HG03159 (cell line): ENCODE data around the gene OPHN1.
"Not testable (repeated sequence)": the region's sequence is repeated elsewhere in the genome, so short reads cannot be mapped to it uniquely, and the experiment has no call there.

Source experiments
- ATAC-seq: cut with Tn5 transposase; IDR thresholded peaks from one replicate; pipeline ENCODE4 v1.9.1; 2021; ENCODE audit warnings: mild to moderate bottlenecking, moderate library complexity; ENCODE audit not compliant: unreplicated experiment

Gene OPHN1

DNA sequence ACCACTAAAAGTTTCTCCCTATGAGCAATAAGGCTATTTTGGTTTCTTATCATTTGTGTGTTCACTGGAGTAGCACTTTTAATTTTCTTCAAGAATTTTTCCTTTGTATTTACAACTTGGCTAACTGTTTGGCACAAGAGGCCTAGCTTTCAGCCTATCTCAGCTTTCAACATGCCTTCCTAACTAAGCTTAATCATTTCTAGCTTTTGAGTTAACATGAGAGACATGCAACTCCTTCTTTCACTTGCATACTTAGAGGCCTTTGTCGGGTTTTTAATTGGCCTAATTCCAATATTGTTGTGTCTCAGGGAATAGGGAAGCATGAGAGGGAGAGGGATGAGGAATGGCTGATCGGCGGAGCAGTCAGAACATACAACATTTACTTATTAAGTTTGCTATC is 349.8 kb downstream of the OPHN1 start:
- no peak for ATAC-seq

DNA sequence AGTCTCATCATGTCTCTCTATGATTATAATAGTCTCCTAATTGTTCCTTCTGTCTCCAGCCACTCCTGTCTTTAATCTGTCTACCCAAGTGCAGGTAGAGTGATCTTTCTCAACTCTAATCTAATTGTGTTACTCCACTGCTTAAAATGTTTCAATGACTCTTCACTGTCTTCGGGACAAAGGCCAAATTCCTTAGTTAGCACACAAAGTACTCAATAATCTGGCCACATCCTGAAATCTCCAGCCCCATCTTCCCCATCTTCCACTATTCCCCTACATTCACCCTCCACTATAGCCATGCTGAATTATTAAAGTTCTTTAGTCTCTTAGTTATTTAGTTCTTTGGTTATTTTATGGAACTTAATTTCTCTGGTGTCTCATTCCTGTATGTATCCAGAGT is 353.3 kb downstream of the OPHN1 start:
- ATAC-seq: no peak

DNA sequence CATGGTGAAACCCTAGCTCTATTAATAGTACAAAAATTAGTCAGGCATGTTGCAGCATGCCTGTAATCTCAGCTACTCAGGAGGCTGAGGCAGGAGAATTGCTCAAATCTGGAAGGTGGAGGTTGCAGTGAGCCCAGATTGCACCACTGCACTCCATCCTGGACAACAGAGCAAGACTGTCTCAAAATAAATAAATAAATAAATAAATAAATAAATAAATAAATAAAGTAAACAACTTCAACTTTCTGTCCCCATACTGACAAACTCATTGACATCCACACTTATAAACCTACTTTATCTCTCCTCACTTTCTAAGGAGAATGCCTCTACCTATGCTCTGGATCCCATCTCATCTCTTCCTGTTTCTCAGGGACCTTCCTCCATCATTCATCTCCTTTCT is 354.5 kb downstream of the OPHN1 start:
- ATAC-seq: not testable (repeated sequence)

DNA sequence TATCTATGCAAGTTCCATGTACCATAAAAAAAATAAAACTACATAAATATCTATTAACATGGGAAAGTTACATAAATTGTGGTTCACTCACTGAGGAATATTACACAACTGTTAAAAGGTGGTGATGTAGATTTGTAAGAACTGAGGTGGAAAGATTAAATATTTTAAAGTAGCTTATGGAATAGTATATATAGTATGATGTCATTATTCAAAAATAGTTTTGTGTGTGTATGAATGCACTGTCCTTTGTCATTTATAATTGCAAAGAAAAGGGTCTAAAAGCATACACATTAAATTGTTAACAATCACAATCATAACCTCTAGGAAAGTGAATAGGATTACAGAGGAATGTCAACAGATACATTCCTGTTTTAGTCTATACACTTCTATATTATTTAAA is 355.9 kb downstream of the OPHN1 start:
- no peak for ATAC-seq

DNA sequence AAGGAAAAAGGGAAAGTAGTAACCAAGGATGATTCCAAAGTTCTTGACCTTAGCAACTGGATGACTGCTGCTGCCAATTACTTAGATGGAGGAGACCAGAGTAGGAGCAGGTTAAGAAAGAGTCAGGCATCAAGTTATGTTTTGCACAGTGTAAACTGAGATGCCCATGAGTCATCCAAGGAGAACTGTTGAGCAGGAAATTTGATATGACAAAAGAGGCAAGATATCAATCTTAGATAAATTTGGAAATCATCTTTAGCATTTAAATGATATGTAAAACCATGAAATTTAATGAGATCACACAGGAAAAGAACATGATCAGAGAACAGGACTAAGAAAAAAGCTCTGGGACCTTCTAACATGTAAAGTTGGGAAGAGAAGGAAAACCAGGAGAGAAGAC is 361.3 kb downstream of the OPHN1 start:
- ATAC-seq: no peak

DNA sequence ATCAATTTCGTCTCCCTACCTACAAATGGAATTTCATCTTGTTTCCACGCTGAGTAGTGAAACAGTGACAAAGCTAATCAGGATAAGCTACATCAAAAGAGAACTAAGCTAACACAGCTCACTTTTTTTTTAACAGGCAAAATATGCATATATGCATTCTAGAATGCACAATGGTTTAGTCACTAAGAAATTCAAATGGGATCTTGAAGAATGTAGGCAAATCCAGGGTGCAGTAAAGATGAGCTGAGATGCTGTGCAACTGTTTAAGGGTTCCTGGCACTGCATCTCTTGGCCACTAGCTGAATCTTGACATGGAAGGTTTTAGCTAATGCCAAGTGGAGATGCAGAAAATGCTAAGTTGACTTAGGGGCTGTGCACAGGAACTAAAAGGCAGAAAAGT is 363.2 kb downstream of the OPHN1 start:
- ATAC-seq: not testable (repeated sequence)

DNA sequence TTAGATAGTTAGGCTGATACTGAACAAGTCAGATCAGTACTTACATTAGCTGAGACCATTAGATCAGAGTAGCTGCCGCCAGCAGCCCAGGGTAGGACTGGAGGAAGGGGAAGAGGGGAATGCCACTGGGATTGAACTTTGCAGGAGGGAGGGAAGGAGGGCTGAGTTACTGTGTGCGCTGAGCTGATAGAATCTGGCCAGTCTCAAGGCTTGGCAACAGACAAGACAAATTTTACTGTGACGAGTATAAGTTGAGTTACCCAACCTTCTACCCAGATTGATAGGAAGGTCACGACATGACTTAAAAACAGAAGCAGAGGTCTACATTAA is 372.1 kb downstream of the OPHN1 start:
- no peak for ATAC-seq

DNA sequence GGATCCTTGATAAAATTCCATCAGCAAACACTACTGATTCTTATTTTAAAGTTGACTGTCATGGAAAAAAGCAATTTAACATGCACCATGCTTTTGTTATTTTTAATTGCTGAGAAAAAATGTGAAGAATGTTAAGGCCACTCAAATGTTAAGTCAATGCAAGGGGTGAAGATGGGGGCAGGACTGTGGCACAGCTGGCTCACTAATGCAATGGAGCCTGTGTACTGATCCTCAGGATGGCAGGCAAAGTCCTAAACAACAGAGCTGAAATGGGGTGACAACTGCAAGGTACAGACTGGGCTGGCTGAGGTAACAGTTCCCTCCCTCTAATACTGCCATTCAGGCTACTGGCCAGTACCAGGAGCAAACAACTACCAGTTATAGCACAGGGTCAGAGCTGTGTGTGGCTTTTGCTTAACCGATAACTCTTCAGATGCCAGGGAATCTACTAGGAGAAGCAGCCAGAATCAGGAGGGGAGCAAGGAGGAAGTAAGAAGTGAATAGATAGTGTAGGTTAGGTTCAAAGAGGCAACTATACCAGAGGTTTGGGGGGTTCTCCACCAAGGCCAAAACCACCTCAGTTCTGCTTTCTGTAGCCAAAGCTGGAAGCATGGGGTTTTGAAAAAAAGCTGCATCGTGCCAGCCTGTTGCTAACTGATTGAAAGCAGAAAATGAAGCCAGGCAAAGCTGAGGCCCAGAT is 372.6 kb downstream of the OPHN1 start:
- ATAC-seq: no peak

DNA sequence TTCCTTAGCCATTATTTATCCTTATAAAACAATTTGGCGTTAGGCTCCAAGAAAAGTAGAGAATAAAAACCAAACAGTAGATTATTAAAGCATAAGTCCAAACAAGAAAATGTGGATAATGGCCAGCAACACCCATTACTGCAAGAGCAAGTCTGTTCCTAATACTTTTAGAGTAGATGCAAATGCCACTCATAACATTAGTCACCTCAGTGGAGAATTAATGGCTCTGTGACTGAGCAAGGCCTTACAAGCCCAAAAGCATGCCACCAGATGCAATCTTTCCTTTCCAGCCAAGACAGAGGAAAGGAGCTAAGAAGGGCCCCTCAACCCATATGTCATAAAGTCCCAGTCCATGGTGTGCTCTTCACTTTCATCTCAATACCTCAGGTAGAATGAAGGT is 373.8 kb downstream of the OPHN1 start:
- no peak for ATAC-seq

DNA sequence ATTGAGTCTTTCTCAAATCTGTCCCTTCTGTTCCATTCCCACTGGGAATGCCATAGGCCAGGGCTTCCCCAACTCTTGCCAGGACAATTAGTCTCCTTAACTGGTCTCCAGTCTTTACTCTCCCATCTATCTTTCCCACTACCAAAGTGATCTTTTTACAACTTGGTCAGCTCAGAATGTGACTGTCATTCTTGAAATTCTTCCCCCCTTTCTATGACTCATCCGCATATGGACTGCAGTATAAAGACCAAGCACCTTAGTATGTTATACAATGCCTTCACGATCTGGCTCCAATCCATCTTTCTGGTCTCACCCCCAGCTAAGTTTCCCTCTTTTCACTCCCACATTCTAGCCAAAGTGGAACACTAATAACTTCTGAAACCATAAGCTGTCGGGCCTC is 383.8 kb downstream of the OPHN1 start:
- ATAC-seq: no peak

DNA sequence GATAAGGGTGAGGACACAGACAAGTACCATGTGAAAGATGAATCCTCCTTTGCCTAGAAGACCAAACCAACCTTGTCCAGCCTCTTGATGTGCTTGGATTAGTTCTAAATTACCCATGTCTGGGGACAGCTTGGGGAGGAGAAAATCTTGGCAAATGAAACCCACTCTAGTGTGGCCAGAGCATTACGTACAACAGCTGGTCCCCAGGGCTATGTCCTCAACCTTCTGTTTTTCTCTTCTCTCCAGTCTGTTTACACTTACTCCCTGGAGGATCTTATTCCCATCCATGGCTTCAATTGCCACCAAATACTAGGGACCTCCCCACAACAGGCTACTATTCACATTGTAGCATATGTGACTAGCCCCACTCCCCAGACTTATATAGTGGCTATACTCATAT is 384.5 kb downstream of the OPHN1 start:
- ATAC-seq: no peak

DNA sequence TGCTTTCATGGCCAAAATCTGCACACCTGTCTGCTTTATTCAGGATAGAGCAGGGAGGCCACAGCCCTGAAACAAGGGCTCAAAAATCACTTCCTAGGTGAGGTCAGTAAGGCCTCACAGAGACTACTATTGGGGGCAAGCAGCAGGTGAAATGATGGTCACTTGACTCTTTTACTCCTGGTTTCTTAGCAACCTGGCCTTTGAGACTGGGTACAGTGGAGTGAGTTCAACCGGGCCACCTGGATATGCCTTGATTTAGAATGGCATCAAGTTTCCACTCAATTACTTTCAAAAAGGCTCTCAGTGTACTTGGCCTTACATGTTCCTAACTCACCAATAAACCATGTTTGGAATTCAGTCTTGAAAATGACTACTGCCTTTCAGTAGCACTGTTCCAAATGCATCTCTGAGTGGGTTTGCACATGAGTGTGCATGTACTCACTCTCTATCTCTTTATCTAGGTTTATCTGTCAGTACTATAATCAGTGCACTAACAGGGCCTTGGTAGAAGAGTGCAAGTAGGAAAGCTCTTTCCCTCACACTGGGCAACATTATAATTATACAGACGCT is 388.2 kb downstream of the OPHN1 start:
- no peak for ATAC-seq

DNA sequence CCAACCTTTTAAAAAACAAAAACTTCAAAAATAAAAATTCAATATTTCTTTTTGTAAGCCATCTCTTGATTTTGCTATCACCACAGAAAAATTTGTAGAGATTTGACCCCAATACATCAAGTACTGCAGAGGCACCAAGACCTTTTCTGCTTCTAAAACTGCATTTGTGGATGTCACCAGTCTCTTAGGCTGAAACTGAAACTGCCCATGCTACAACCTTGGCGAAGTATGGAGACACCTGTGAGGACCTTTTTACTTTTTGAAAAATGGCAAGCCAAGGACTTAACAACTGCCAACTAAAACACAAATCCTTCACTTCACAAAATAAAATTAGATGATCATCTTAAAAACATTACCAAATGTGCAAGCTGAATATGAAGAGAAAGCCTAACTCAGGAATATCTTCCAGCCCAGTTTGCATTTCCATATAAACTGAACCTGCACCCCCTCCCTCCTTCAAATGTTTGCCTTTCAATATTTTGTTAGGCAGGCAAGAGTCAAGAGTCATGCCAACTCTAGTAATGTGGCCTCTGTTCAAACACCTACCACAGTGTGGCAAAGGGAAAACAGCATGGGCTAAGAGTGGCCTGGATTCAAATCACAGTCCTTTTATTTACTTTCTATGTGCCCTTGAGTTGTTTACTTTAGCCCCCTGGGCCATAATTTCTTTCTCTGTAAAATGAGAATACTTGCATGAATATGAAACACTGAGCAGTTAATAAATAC is 389.4 kb downstream of the OPHN1 start:
- ATAC-seq: no peak

DNA sequence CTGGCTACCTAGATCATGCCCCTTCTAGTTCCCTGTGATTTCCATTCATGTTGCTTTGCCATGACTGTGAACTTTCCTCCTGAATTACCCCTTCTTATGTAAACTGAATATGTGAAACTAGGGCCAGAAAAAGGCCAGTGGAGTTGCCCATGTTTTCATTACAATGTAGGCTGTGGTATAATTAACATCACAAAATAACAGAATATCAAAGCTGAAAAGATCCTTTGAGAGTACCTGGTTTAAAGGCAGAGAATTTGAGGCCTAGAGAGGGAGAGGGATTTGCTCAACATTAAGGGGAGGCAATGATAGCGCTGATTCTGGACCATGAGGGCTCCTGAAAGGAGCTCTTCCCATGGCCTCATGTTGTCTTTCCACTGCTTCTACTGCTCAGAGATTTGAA is 392.2 kb downstream of the OPHN1 start:
- no peak for ATAC-seq

DNA sequence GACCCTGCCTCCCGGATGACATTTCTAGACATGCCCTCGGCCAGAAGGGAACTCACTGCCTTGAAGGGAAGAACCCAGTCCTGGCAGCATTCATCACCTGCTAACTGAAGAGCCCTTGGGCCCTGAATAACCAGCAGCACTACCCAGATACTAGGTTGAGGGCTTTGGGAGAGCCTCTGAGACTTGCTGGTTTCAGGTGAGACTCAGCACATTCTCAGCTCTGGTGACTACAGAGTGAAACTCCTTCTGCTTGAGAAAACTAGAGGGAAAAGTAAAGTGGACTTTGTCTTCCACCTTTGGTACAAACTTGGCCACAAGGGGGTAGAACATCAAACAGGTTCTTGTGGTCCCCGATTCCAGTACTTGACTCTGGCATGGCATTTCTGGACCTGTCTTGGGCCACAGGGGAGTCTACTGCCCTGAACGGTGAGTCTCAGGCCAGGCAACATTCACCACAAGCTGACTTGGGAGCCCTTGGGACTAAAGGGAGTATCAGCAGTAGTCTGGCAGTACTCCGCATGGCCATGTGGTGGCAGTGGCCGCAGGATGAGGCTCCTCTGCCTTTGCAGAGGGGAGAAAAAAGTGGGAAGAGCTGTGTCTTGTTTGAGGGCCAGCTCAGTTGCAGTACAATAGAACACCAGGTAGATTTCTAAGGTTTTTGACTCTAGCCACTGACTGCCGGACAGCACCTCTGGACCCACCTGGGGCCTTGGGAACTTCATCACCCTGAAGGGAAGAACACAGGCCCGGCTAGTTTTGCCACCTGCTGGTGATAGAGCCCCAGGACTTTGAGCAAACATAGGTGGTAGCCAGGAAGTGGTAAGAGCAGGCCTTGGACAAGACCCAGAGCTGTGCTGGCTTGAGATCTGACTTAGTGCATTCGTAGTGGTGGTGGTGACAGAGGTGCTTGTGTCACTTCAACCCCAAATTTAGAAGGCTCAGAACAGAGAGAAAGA is 414.8 kb downstream of the OPHN1 start:
- ATAC-seq: no peak

DNA sequence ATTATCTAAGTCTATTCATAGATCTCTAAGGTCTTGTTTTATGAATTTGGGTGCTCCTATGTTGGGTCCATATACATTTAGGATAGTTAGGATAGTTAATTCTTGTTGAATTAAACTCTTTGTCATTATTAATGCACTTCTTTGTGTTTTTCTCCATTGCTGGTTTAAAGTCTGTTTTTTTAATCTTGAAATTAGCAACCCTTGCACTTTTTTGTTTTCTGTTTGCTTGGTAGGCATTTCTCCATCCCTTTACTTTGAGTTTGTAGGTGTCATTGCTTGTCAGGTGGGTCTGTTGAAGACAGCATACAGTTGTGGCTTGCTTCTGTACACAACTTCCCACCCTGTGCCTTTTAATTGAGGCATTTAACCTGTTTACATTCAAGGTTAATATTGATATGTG is 434.8 kb downstream of the OPHN1 start:
- no peak for ATAC-seq
